Stimulated activated CD8-positive, alpha-beta memory T cell treated with anti-CD3 and anti-CD28 coated beads, Interleukin-15, amount 100 ng/mL, for 48 hours (primary cell): ENCODE measurements around the gene CALML5.

Experiments used
- DNase-seq, 2 donors: peaks; one replicate each; pipeline ENCODE4 v3.0.0-alpha.2; 2020; ENCODE audit warnings: low read depth in 2 of 2

CALML5 gene

DNA sequence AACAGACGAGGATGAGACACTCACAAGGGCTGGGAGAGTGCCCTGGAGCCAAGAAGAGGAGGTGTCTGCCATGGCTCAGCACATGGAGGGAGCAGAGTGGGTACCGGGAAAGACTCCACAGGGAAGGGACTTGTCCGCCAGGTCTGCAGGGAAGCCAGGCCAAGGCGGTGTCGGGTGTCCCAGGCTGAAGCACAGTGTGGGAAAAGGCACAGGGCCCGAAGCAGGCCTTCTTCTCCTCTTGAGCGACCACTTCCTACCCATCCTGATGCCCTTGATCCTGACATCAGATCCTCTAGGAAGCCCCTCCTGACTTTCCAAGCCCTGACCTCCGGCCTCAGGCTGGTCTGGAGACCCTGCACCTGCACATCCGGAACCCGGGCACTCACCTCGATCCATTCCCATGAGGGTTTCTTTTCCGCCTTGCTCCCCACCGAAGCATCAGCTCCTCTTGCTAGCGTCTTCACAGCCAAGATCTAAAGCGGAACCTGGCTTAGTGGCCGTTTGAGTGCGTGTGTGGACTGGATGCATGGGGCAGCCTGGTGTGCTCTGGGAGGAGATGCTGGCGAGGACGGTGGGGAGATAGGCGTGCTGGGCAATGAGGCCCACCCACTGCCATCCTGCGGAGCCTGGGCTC is 33.8 kb upstream of the CALML5 start:
- DNase-seq: no peak

DNA sequence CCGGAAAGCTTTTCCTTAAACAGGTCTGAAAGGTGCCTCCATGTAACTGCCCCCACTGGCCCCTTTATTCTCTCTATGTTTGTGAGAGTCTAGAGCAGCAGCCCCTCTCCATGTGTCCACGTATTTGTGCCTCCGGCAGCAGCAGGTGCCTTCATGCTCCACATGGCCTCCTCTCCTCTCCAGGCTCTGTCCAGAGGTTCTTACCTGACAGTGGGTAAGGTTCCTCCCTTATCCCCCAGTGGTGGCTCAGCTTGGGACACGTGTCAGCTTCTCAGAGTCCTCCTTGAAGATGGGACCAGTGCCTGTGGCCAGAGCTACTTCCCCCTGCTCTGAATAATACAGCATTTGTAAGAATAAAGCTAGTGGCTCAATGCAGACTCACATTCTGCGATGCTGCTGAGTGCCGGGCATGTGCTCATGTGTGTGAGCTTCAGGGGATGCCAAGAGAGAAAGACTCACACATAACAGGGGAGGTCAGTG is 33.3 kb upstream of the CALML5 start:
- no peak for DNase-seq

DNA sequence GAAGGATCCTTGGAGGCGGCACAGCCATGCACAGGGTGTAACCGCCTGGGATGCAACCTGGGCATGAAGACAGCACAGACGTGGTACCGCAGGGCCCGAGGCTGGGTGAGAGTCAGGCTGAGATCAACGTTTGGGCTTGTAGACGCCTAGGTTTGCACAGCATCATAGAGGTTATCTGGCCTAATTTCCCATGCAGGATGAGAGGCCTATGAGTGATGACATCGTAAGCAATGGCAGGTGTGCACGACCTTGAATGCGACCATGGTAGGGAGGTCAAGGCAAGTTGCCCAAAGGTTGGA is 32.9 kb upstream of the CALML5 start:
- no peak for DNase-seq

DNA sequence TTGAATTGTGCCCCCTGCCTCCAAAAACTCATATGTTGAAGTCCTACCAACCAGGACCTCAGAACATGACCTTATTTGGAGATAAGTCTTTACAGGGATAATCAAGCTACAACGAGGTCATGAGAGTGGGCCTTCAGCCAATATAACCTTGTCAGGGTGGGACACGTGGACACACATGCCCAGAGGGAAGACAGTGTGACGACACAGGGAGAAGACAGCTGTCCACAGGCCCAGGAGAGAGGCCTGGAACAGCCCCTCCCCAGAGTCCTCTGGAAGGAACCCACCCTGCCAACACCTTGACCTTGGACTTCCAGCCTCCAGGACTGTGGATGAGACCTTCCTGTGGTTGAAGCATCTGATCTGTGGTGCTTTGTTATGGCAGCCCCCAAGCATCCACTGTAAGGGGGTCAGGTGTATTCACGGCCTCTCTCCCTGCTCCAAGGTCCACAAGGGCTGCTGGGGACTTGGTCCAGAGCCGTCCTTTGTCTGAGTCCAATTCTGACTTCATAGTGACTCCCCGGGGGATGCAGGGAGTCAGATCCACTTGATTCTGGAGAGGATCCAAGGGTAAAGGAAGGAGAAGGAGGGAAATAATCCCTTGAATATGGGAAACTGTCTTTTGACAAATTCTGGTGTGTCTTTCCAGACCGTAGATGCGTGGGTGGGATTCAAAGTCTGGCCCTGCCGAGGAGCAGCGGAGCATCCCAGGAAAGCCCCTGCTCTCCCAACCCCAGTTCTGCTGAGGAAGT is 32.4 kb upstream of the CALML5 start:
- no peak for DNase-seq

DNA sequence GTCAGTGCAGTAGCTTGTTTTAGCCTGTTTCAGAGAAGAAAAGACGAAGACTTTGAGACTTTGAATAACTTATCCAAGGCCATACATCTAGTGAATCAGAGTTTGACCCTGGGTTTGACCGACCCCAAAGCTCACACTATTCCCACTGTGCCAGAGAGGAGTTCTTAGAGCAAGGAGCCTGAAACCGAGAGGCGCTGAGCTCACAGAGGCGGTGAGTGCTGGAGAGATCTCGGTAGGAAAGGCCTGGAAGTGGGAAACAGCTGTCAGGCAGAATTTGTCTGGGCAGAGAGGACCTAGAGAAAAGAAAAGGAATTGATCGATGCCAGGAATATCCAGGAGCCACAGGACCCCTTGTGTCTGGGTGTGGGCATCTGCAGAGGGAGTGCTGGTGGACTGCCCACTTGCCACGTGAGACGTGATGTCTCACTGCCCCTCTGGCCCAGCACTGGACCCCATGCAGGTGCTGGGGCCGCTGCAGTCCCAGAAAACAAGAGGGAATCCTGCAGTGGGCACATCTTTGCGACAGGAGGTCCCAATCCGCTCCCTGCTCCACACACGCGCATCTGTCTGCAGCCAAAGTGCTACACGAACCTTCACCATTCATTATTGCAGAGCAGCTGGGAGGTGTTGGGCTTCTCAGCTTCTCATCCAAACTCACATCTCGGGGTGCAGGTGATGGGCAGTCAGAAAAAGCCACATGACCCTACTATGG is 31.6 kb upstream of the CALML5 start:
- no peak for DNase-seq

DNA sequence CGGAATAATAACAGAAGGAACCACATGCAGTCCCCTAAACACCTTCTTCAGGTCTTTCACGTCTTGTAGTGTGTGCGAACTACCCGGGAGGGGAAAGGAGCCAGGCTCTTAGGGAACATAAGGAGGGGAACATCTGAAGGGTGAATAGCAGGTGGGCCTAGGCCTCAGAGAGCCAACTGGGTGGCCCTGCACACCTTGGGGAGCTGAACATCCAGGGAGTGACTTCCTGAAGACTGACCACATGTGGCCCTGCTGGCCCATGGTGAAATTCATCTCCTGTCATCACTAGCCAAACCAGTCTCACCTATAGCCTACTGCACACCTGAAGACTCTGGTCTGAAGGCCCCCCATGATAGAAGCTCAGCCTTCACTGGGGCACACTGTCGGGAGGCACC is 31.0 kb upstream of the CALML5 start:
- DNase-seq: no peak

DNA sequence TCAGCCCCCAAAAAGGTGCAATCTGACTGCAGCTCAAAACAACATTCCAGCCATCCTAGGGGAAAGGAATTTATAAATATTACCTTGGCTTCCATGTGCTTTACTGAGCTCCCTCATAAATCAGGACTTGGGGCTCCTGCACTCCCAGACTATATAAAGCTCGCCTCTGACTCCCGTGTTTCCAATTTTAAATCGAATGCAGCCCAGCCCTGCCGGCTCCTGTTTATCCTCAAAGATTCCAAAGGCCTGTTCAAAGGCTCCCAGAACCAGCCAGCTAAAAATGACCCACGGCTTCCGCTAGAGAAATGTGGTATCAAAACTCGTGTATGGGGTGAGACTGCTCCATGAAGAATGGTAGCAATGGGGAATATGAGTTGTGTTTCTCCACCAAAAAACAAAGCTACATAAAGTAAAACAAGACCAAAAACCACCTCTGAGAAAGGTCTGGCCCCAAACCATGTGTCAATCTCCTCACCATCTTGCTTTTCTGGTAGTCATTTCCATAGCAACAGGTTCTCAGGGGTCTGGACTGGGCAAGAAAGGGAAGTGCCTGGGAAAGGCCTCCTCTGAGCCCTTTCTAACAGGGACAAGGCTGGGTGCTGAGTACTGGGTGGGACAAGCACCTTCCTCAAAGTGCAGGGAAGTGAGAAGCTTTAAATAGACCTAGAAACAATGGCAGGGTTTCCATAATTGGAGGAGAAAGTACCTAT is 30.5 kb upstream of the CALML5 start:
- no peak for DNase-seq

DNA sequence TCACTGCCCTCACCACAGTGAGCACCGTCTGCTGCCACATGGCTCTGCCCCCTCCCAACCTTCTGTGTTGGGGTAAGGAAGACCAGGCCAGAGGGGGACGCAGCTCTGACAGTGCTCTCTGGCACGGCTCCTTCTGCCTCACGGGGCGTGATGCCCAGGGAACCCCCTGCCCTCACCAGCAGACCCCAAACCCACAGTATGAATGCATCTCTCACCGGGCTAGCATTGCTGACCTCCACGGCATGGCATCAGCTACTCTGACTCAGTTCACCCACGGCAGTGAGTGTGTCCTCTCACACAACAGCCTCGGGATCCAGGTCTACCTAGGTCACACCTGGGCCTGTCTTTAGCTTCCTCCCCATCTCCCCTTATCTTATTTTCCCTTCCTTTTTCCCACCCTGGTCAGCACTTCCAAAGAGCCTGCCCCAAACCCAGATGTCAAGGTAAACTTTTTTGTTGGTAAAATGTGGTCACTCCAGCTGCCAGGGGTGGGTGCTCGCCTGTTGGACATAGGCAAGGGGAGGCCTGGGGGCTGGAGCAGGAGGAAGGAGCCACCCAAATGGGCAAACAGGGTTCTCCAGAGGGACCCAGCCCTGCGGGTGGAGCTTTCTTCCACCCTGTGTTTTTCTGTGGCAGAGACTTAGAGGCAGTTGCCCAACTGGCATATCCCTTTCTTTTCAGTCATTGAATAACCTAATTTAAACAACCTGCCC is 29.8 kb upstream of the CALML5 start:
- no peak for DNase-seq

DNA sequence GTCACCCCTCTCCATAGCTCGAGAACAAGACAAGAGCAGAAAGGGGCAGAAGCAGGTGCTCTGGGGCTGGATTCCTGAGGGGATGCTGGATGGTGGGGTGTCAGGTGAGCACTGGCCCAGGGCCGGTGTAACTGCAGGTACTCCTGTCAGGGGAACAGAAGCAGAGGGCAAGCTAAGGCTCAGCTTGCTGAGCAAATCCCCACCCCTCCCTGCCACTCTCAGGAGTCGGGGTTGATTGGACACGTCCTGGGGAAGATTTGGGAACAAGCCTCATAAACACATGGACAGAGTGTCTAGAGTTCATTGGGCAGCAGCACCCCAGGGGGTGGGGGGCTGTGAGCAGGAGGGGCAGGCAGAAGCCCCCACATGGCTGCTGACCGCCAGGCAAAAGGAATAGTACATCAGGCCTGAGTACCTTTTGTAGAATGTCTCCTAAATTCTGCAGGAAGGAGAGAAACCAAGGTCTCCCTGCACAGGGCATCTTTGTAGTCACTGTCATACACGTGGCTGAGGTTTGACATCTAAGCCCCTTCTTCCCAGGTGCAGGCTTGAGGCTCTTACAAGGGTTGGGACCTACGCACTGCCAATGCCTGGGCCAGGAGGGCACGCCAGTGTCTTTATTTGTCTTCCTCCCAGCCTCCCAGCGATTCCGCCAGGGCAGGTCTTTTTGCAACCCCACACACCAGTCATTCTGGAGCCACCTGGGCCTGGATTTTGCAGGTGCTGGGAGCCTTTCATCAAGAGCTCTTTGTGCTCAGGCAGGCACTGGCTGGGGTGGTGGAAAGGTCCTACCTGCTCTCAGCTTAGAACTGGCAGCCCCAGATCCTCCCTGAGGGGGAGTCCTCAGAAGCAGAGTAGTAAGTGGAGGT is 28.2 kb upstream of the CALML5 start:
- no peak for DNase-seq

DNA sequence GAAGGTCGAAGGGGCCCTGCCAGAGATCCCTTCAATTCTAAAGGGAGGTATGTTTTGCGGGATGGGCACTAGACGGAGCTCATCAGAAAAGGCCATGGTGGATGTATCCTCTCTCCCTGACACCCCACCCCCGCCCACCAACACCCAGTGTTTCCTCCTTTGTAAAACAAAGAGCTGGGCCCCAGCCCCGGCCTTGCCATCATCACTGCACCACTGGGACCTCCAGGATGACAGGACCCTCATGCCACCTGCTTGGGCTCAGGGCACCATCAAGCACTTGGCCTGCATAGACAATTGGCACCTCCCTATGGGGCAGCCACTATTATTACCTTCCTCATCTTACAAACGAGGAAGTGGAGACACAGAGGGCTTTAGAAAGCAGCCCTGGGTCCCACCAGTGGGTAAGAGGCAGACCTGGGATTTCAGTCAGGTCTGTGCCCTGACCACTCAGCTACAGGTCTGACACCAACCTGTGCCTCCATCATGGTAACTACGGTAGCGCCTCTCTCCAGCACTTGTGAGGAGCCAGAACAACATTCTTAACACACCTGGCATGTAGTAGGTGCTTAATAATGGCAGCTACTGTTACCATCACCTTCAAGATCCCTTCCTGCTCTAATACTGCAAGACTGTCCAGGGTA is 27.4 kb upstream of the CALML5 start:
- DNase-seq: no peak

DNA sequence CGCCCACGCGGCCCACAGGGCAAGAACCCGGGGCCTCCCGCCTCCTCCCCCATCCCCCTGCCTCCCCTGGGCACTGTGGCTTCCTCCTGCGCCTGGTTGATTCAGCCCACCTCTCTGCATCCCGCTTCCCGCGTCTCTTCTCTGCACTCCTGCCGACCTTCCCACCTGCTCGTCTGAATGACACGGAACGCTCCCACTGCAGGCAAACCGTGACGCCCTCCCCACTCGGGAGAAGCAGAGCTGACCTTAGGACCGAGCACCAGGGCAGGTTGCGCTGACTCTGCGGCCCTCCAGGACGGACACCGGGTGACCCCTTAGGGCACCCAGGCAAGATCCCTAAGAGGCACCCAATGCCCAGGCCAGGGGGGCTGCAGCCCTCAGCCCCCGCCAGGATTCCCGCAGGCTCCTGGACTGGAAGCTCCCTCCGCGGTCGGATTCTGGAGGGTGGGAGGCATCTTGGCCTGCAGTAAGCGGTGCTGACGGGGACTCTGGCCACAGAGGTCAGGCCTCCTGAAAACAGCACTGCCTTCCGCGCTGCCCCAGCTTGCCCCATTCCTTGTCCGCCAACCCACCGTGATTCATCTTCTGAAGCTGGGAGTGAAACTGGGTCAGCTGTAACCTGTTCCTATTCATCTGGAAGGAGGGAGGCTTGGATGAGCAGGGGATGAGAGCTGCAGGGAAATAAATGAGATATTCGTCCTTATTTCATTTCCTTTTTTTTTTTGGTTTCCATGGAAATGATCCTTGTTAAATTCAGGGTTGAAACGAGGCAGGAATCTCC is 26.4 kb upstream of the CALML5 start:
- no peak for DNase-seq

DNA sequence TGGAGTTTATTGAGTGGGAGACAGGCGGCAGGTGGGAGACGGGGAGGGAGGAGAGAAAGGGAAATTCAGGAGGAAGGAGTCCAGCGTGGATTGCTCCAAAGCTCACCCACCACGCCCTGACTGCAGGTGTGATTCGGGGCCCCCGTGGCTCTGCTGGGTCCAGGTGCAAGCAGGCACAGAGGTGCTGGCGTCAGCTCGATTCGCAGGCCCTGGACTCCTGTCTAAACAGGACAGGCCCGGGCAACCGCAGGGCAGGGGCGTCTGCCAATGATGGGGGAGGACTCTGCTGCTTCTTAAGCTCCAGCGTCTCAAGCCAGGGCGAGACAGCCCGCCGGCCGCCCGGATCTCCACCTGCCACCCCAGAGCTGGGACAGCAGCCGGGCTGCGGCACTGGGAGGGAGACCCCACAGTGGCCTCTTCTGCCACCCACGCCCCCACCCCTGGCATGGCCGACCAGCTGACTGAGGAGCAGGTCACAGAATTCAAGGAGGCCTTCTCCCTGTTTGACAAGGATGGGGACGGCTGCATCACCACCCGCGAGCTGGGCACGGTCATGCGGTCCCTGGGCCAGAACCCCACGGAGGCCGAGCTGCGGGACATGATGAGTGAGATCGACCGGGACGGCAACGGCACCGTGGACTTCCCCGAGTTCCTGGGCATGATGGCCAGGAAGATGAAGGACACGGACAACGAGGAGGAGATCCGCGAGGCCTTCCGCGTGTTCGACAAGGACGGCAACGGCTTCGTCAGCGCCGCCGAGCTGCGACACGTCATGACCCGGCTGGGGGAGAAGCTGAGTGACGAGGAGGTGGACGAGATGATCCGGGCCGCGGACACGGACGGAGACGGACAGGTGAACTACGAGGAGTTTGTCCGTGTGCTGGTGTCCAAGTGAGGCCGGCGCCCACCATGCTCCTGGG is 25.5 kb upstream of the CALML5 start, which contains the start of gene CALML3:
Gene CALML3, plus strand, starts transcription at position 321 of the 920 bp plus-strand sequence. Its CDS starts 125 bp downstream, at position 446.
- no peak for DNase-seq

DNA sequence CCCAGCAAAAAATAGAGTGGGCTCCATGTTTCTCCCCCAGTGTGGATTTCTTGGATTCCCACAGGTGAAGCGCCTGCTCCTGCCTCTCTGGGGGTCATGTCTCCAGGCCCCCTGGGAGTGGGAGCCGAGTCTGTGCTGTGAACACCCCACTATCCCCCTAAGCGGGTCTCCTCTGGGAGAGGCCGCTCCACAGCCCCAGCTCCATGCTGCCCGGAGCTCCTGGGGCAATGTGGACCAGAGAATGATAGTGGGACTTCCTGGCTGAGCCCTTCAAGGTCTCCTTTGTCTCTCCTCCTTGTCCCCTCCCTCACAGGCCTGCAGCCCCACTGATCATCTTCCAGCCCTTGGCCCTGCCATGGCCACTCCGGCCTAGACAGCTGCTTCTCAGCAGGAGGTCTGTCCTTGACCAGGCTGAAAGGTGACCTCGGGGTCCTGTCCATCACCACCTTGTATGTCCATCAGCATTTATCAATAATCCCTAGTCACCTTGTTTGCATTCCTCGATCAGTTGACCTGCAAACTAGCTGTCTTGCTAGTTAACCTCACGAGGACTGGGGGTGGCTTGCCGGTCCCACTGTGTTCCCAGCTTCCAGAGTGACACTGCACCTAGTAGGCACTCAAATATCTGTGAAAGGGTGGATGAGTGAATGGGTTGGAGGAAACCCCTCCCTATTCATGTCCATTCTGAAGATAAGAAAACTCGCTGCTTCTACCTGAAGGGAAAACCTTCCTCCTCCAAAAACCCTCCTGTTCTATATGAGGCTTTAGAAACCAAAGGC is 24.6 kb upstream of the CALML5 start:
- DNase-seq: no peak

DNA sequence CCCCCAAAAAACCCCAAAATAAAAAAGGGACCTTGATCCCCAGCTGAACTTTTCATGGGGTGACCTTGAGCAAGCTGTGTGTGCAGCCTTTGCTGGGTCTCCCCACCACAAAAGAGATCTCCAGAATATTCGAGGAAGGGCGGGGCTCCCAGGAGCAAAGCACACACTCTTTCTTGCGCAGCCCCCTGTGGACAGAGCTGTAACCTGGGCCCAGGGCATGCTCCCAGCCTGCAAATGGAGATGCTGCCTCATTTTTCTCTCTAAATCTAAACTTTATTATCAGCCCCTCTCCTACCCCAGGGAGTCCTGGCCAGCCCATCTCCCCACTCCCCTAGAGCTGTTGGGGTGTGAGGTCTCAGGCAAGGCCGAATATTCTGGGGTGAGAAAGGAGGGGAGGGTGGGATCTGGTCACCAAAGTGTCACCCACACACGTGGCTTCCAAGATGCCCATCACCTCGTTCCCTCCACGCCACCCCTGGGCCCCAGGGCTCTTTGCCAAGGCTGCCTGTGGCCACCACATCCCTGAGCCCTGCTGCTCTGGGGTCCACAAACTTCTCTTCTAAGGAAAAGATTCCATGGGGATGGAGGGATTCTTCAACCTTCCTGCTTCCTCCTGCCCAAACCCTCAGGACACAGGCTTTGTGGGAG is 23.7 kb upstream of the CALML5 start:
- no peak for DNase-seq

DNA sequence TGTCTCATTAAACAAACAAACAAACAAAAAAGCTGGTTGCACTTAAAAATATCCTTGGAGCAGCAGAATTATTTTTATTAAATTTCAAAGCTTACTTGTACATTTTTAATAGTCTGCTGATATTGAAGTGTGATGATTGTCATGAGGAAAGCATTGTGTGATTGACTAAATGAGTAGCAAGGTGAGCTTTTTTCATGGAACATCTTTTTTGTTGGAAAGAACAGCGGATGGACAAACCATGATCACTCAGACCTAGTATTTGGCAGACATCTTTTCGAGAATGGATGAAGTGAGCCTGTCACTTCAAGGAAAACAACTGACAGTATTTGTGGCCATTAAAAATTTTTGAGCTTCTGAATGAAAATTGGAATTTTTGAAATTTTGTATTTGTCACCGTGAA is 19.7 kb upstream of the CALML5 start:
- DNase-seq: no peak

DNA sequence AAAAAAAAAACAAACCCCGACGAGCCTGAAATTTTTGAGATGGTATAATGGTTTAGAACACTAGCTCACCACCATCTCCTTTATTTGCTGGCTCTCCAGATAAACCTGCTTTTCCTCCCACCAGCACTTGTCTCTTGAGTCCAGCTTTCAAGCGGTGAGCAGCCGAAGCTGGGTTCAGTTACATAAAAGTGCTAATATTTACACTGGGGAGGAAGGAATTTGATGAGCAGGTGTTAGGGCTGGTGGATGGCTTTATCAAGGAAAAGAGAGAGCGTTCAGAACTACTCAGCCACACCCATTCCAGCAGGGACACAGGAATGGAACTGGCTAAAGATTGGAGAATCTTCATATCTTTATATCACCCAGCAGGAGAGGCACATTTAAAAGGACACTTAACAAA is 18.8 kb upstream of the CALML5 start:
- DNase-seq: no peak

DNA sequence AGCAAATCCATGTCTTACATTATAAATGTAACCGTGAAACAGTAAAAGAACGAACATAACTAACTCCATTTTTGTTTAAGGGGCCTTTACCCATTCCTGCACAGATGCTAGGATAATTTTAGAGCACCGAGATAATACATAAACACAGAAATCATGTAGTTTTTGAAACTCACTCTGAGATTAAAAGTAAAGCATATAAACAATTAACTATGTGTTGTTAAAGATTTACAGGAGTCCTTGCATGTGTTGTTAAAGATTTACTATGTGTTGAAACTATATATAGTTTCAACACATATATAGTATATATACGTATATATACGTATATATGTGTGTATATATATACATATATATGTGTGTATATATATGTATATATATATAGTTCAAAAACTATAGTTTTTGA is 18.2 kb upstream of the CALML5 start:
- no peak for DNase-seq
